T-helper 2 cell treated with Interferon-gamma antibody and Interleukin-4, amounts not matched to agents 100 ng/mL and 5 ng/mL, for 36 hours (primary cell): ENCODE measurements around the gene KCNE2. TPM values are rescaled to one million over a fixed set of nuclear protein-coding genes. Genes with fewer than 3 reads are reported as not detected.
"Not testable (repeated sequence)": the region's sequence is repeated elsewhere in the genome, so short reads cannot be mapped to it uniquely, and the experiment has no call there.

Experiments used
- intact Hi-C: fragments of 100-400 bp; cut with micrococcal nuclease; formaldehyde crosslinking; loops from one replicate; pipeline ENCODE4 v1.15.1; 2023
- total RNA-seq: library from RNA; stranded (reverse); gene quantifications from 2 replicates; pipeline ENCODE4 v1.2.3, GENCODE V29; 2022

Gene KCNE2
- total RNA-seq, 1 donor from 2014 or later, result not detected

- intact Hi-C loops, result not testable (repeated sequence)
Measured at GRCh38 chr21:34406102-34406501, 42.3 kb downstream of the KCNE2 start.

GRCh38 chr21:34406676-34407075 lies 42.9 kb downstream of the KCNE2 start:
- intact Hi-C loops, result not testable (repeated sequence)

- intact Hi-C loops, result not testable (repeated sequence)
Measured at GRCh38 chr21:34407294-34407693, 43.5 kb downstream of the KCNE2 start.

GRCh38 chr21:34417448-34418077 lies 53.8 kb downstream of the KCNE2 start:
- intact Hi-C loops, result not testable (repeated sequence)

Other genes with a start within 250 kb of the KCNE2 start
- 5.3 and 16.3 TPM in 2 replicates for gene SMIM11, start 11.5 kb downstream of the KCNE2 start, total RNA-seq
- not detected in 2 replicates for gene SMIM34, start 59.9 kb downstream of the KCNE2 start, total RNA-seq
- gene KCNE1, start 148.2 kb downstream of the KCNE2 start, total RNA-seq, result 0.09 and 0.32 TPM in 2 replicates